BJ (cell line): ENCODE measurements around the gene CRHR1. TPM values are rescaled to one million over a fixed set of nuclear protein-coding genes. Genes with fewer than 3 reads are reported as not detected.

Experiments
- CTCF ChIA-PET: fragments of 350-600 bp; formaldehyde crosslinking; extraction: SDS; loops from one replicate; lab custom pipeline; 2021; ENCODE audit warnings: antibody characterized with exemption, inconsistent platforms; lab: Yijun Ruan, JAX
- POLR2A ChIA-PET: fragments of 300-600 bp; sonication (Branson Sonifier 250); formaldehyde crosslinking; extraction: SDS; loops from one replicate; lab custom pipeline; 2021; ENCODE audit warnings: antibody characterized with exemption; lab: Charles Lee
- DNase-seq: peaks from one replicate; pipeline ENCODE4 v3.0.0-alpha.2; 2011; ENCODE audit warnings: low read depth
- H3K27me3 ChIP-seq: 2 replicates; pipeline ENCODE4 v1.6.0; 2011; ENCODE audit warnings: low read length; ENCODE audit not compliant: control insufficient read depth, insufficient read depth
- H3K36me3 ChIP-seq: 2 replicates; pipeline ENCODE4 v1.5.1; 2011; ENCODE audit warnings: low read length; ENCODE audit not compliant: control insufficient read depth, insufficient read depth
- H3K4me3 ChIP-seq: 2 replicates; pipeline ENCODE4 v1.5.1; 2011; ENCODE audit warnings: low read depth, mild to moderate bottlenecking, control low read depth, low read length
- CTCF ChIP-seq: IDR thresholded peaks from 2 replicates; pipeline ENCODE4 v1.5.1; 2011; ENCODE audit warnings: low read depth, mild to moderate bottlenecking, control low read depth, inconsistent platforms, low read length, moderate library complexity; ENCODE audit not compliant: insufficient read depth
- polyA plus RNA-seq: library from polyadenylated mRNA; depleted of rRNA; stranded (reverse); fragments of >200 nt; gene quantifications from 2 replicates; pipeline ENCODE4 v1.2.3, GENCODE V29; 2011

Gene CRHR1
- polyA plus RNA-seq, 1 experiment, result not detected

- peaks cover 7% of the 10 kb centered on the region for H3K27me3 ChIP-seq
- CTCF ChIA-PET, result no interaction called here
- no peaks in the 10 kb centered on the region for H3K36me3 ChIP-seq
- no peak for DNase-seq
- TF ChIP-seq CTCF, result no peak
- no peak overlapping the region for H3K4me3 ChIP-seq
- POLR2A ChIA-PET, result no interaction called here
These were observed 63.0 kb downstream of the CRHR1 start for GRCh38 chr17:45847101-45847500.

GRCh38 chr17:45847747-45848146, 63.6 kb downstream of the CRHR1 start:
- CTCF ChIA-PET, result no interaction called here
- no peak overlapping the region for H3K4me3 ChIP-seq
- no peaks in the 10 kb centered on the region for H3K36me3 ChIP-seq
- DNase-seq, result no peak
- no peak for TF ChIP-seq CTCF
- POLR2A ChIA-PET, result no interaction called here
- H3K27me3 ChIP-seq, result peaks cover 7% of the 10 kb centered on the region

GRCh38 chr17:45848405-45848804, 64.3 kb downstream of the CRHR1 start:
- no peak for DNase-seq
- Histone ChIP-seq H3K36me3 (no peaks in the 10 kb centered on the region), H3K27me3 (peaks cover 7% of the 10 kb centered on the region), H3K4me3 (no peak overlapping the region)
- ChIA-PET POLR2A (no interaction called here), CTCF (interaction anchor here (1.2 to 1.4 kb wide), 2 partner anchors 12 to 17 kb away, joined by 3 to 6 read pairs; no protein-coding TSS in a partner anchor)
- TF ChIP-seq CTCF, result no peak

- H3K36me3 ChIP-seq, result no peaks in the 10 kb centered on the region
- no peak for DNase-seq
- H3K27me3 ChIP-seq, result peaks cover 7% of the 10 kb centered on the region
- TF ChIP-seq CTCF, result no peak
- CTCF ChIA-PET, result interaction anchor here (0.7 to 1.4 kb wide), 5 partner anchors 10 to 213 kb away, joined by 3 to 6 read pairs (median 4); no protein-coding TSS in a partner anchor
- POLR2A ChIA-PET, result no interaction called here
- H3K4me3 ChIP-seq, result no peak overlapping the region
These were observed 64.9 kb downstream of the CRHR1 start for GRCh38 chr17:45848868-45849535.

- Histone ChIP-seq H3K36me3 (no peaks in the 10 kb centered on the region), H3K27me3 (peaks cover 7% of the 10 kb centered on the region), H3K4me3 (no peak overlapping the region)
- ChIA-PET CTCF (interaction anchor here (0.7 to 1.4 kb wide), 5 partner anchors 11 to 213 kb away, joined by 3 to 6 read pairs (median 4); no protein-coding TSS in a partner anchor), POLR2A (interaction anchor here (0.6 kb wide), 1 partner anchor 44 kb away, joined by 5 read pairs; no protein-coding TSS in a partner anchor)
- TF ChIP-seq CTCF, result no peak
- no peak for DNase-seq
These were observed 65.4 kb downstream of the CRHR1 start for GRCh38 chr17:45849536-45849990.
